Mesendoderm (in vitro differentiated cells): ENCODE results near the gene NRL.
A peak's percentile ranks its signal among the peaks of the same experiment; 100 is the strongest.

ENCODE experiments used
- DNase-seq: peaks from one replicate; pipeline ENCODE4 v3.0.0; 2013
- H2AK5ac ChIP-seq: 2 replicates; pipeline ENCODE4 v1.6.1; 2013; ENCODE audit warnings: low read length, inconsistent platforms
- H2BK120ac ChIP-seq: 2 replicates; pipeline ENCODE4 v1.6.1; 2013; ENCODE audit warnings: low read depth, mild to moderate bottlenecking, low read length, moderate library complexity, mixed read lengths
- H2BK15ac ChIP-seq: replicated peaks from 2 replicates; pipeline ENCODE4 v1.6.1; 2013; ENCODE audit warnings: low read depth, mild to moderate bottlenecking, moderate library complexity
- H2BK5ac ChIP-seq: 2 replicates; pipeline ENCODE4 v1.6.1; 2013; ENCODE audit warnings: low read length, inconsistent platforms
- H3K18ac ChIP-seq: 2 replicates; pipeline ENCODE4 v1.6.1; 2013; ENCODE audit warnings: mild to moderate bottlenecking, low read length, mixed read lengths
- H3K23ac ChIP-seq: one replicate; pipeline ENCODE4 v1.6.1; 2013; ENCODE audit warnings: low read length
- H3K27ac ChIP-seq: 2 replicates; pipeline ENCODE4 v1.5.1; 2013; ENCODE audit warnings: low read depth, mild to moderate bottlenecking, inconsistent platforms, low read length, moderate library complexity
- H3K27me3 ChIP-seq: 2 replicates; pipeline ENCODE4 v1.6.1; 2013; ENCODE audit warnings: low read length, control low read depth, mild to moderate bottlenecking, inconsistent platforms; ENCODE audit not compliant: insufficient read depth, poor library complexity
- H3K36me3 ChIP-seq: 2 replicates; pipeline ENCODE4 v1.6.1; 2013; ENCODE audit warnings: low read length, inconsistent platforms; ENCODE audit not compliant: control insufficient read depth, insufficient read depth
- H3K4ac ChIP-seq: one replicate; pipeline ENCODE4 v1.6.1; 2013; ENCODE audit warnings: low read depth, mild to moderate bottlenecking, low read length, moderate library complexity
- H3K4me1 ChIP-seq: 2 replicates; pipeline ENCODE4 v1.6.1; 2013; ENCODE audit warnings: low read depth, low read length, inconsistent platforms; ENCODE audit not compliant: control insufficient read depth
- H3K4me2 ChIP-seq: 2 replicates; pipeline ENCODE4 v1.6.1; 2013; ENCODE audit warnings: low read length
- H3K4me3 ChIP-seq: 2 replicates; pipeline ENCODE4 v1.5.1; 2013; ENCODE audit warnings: mild to moderate bottlenecking, low read length
- H3K56ac ChIP-seq: one replicate; pipeline ENCODE4 v1.6.1; 2013; ENCODE audit warnings: low read length
- H3K79me1 ChIP-seq: 2 replicates; pipeline ENCODE4 v1.6.1; 2013; ENCODE audit warnings: low read length, inconsistent platforms
- H3K79me2 ChIP-seq: 2 replicates; pipeline ENCODE4 v1.6.1; 2013; ENCODE audit warnings: mild to moderate bottlenecking, low read length; ENCODE audit not compliant: control insufficient read depth, insufficient read depth
- H3K9ac ChIP-seq: 2 replicates; pipeline ENCODE4 v1.6.1; 2013; ENCODE audit warnings: low read length, inconsistent platforms
- H4K5ac ChIP-seq: one replicate; pipeline ENCODE4 v1.6.1; 2013; ENCODE audit warnings: low read length
- H4K8ac ChIP-seq: one replicate; pipeline ENCODE4 v1.6.1; 2013; ENCODE audit warnings: low read depth, mild to moderate bottlenecking, control low read depth, low read length, moderate library complexity
- WGBS: extraction: QIAGEN DNeasy Blood & Tissue Kit; methylation state at CpG from one replicate; pipeline ENCODE4 v1.1.7; 2013; ENCODE audit warnings: low lambda C conversion rate, missing lambda C conversion rate; ENCODE audit not compliant: insufficient coverage; ENCODE audit errors: extremely low coverage; 5-methylcytosine and 5-hydroxymethylcytosine counted together

Gene NRL

GRCh38 chr14:24086193-24086955 lies 28.4 kb downstream of the NRL start:
- Histone ChIP-seq H3K18ac (no peak overlapping the region), H3K4ac (no peak overlapping the region), H3K4me2 (no peak overlapping the region), H2BK15ac (no peak overlapping the region), H2AK5ac (no peak overlapping the region), H3K23ac (no peak overlapping the region), H3K36me3 (no peaks in the 10 kb centered on the region), H3K27ac (no peak overlapping the region), H3K27me3 (no peaks in the 10 kb centered on the region), H2BK5ac (no peak overlapping the region), H4K8ac (no peak overlapping the region), H3K4me1 (peaks cover 7% of the 10 kb centered on the region), H3K4me3 (no peak overlapping the region), H4K5ac (no peak overlapping the region), H3K56ac (no peak overlapping the region), H3K79me2 (no peaks in the 10 kb centered on the region), H3K79me1 (no peaks in the 10 kb centered on the region), H2BK120ac (no peak overlapping the region), H3K9ac (no peak overlapping the region)
- DNase-seq: peak; percentile 13
- no CpG with 5 or more reads among the region's 3 CpGs for WGBS

- Histone ChIP-seq H3K23ac (no peak overlapping the region), H3K9ac (no peak overlapping the region), H2BK5ac (no peak overlapping the region), H4K8ac (no peak overlapping the region), H2BK15ac (no peak overlapping the region), H3K79me1 (no peaks in the 10 kb centered on the region), H3K36me3 (no peaks in the 10 kb centered on the region), H3K27me3 (no peaks in the 10 kb centered on the region), H3K79me2 (no peaks in the 10 kb centered on the region), H2BK120ac (no peak overlapping the region), H3K27ac (no peak overlapping the region), H3K4me2 (no peak overlapping the region), H3K4ac (no peak overlapping the region), H2AK5ac (no peak overlapping the region), H3K56ac (no peak overlapping the region), H4K5ac (no peak overlapping the region), H3K4me1 (peaks cover 9% of the 10 kb centered on the region), H3K18ac (no peak overlapping the region), H3K4me3 (no peak overlapping the region)
- no CpG with 5 or more reads among the region's 3 CpGs for WGBS
- no peak for DNase-seq
Observed at GRCh38 chr14:24085215-24085614, 29.5 kb downstream of the NRL start.

DNA sequence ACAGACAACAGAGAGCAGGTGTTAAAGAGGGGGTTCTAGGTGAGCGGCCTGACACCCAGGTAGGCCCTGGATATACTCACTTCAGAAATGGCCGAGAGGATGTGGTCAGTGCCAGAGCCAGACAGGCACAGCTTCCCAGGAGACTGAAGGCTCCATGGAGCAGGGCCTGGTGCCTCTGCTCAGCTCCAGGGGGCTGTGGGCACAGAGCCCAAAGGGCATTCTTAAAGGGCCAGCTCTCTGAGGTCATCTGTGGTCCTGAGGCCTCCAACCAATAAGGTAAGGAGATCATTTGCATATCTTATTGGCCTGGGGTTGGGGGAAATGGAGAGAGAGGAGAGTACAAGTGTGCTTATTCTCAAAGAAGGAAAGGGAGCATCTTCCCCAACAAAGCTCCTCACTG lies 30.3 kb downstream of the NRL start:
- no peak overlapping the region for H3K56ac ChIP-seq
- H3K4me3 ChIP-seq: no peak overlapping the region
- H3K4ac ChIP-seq: no peak overlapping the region
- H3K36me3 ChIP-seq: no peaks in the 10 kb centered on the region
- H3K79me2 ChIP-seq: no peaks in the 10 kb centered on the region
- H2AK5ac ChIP-seq: no peak overlapping the region
- H2BK15ac ChIP-seq: no peak overlapping the region
- peak; percentile 31 for DNase-seq
- WGBS: no CpG with 5 or more reads among the region's 2 CpGs
- peaks cover 9% of the 10 kb centered on the region for H3K4me1 ChIP-seq
- no peaks in the 10 kb centered on the region for H3K27me3 ChIP-seq
- H3K18ac ChIP-seq: no peak overlapping the region
- no peak overlapping the region for H2BK120ac ChIP-seq
- H4K8ac ChIP-seq: no peak overlapping the region
- no peak overlapping the region for H2BK5ac ChIP-seq
- no peak overlapping the region for H3K9ac ChIP-seq
- H3K23ac ChIP-seq: no peak overlapping the region
- H3K79me1 ChIP-seq: no peaks in the 10 kb centered on the region
- H4K5ac ChIP-seq: no peak overlapping the region
- no peak overlapping the region for H3K4me2 ChIP-seq
- H3K27ac ChIP-seq: no peak overlapping the region

- Histone ChIP-seq H3K36me3 (no peaks in the 10 kb centered on the region), H4K5ac (no peak overlapping the region), H3K27me3 (no peaks in the 10 kb centered on the region), H3K56ac (no peak overlapping the region), H2BK5ac (no peak overlapping the region), H3K4me3 (no peak overlapping the region), H3K79me2 (no peaks in the 10 kb centered on the region), H3K79me1 (no peaks in the 10 kb centered on the region), H3K4me1 (peaks cover 9% of the 10 kb centered on the region), H3K4me2 (no peak overlapping the region), H3K23ac (no peak overlapping the region), H3K27ac (no peak overlapping the region), H3K18ac (no peak overlapping the region), H4K8ac (no peak overlapping the region), H3K4ac (no peak overlapping the region), H2BK120ac (no peak overlapping the region), H2BK15ac (no peak overlapping the region), H3K9ac (no peak overlapping the region), H2AK5ac (no peak overlapping the region)
- WGBS: no CpG with 5 or more reads among the region's 3 CpGs
- no peak for DNase-seq
Observed at GRCh38 chr14:24083462-24083861, 31.3 kb downstream of the NRL start.

DNA sequence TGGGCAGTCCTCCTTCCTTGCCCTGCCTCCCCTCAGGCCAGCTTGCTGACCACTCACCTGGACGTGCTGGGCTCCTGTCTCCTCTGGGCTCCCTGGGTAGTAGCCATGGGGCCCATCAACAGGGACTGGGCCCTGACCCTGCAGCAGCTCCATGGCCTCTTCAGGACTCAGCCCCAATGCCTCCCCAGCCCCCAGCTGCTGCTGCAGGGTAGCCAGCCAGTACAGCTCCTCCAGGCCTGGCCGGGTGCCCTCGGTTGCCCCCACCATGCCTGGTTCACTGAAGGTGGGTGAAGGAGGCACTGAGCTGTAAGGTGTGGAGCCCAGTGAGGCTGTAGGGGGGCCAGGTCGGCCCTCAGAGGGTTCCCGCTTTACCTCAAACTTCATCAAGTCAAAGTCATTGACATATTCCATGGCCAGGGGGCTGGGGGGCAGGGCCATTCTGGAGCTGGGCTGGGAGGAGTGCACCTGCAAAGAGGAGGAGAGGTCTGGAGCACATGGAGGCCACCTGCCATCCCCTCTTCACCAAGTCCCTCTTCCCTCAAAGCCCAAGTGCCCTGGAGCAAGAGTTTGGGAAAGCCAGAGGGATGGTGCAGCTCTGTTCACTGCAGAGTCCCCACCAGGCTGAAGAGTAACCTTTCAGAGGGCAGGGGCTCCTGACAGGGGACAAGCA lies 32.2 kb downstream of the NRL start:
- no peak overlapping the region for H3K4me3 ChIP-seq
- H3K4me1 ChIP-seq: peaks cover 9% of the 10 kb centered on the region
- H3K9ac ChIP-seq: peak overlapping the region; percentile 57
- H3K36me3 ChIP-seq: no peaks in the 10 kb centered on the region
- no CpG with 5 or more reads among the region's 5 CpGs for WGBS
- H2BK15ac ChIP-seq: no peak overlapping the region
- H2BK120ac ChIP-seq: no peak overlapping the region
- H2AK5ac ChIP-seq: peak overlapping the region; percentile 37
- H3K79me1 ChIP-seq: no peaks in the 10 kb centered on the region
- no peak overlapping the region for H4K8ac ChIP-seq
- no peak overlapping the region for H2BK5ac ChIP-seq
- no peak overlapping the region for H3K4ac ChIP-seq
- no peaks in the 10 kb centered on the region for H3K27me3 ChIP-seq
- H3K79me2 ChIP-seq: no peaks in the 10 kb centered on the region
- H3K56ac ChIP-seq: peak overlapping the region; percentile 92
- no peak overlapping the region for H3K23ac ChIP-seq
- no peak overlapping the region for H3K27ac ChIP-seq
- no peak for DNase-seq
- H3K4me2 ChIP-seq: no peak overlapping the region
- no peak overlapping the region for H3K18ac ChIP-seq
- no peak overlapping the region for H4K5ac ChIP-seq
